Measurements from ENCODE around the gene CLVS2.

The CLVS2 gene

DNA sequence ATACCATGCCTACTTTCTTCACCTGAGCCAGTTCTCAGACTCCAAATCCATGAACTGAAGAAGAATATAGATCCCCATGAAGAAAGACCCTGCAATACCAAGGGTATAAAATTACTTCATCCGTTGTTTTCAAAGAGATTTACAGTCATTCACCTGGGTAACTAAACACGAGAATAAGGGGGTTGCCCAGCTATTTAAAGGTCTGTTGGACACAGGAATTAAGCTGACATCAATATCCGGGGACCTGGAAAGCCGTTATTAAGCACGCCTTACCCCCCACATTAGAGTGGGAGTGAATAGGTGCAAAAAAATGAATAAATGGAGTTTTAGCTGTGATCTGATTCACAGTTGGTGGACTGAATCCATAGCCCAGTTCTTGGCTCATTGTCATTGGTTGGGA, 28.9 kb downstream of the CLVS2 start:
- H3K27me3 ChIP-seq (ENCODE audit: control insufficient read depth in 3 of 3, insufficient read depth in 3 of 3, low read depth in 1 of 3, low read length in 3 of 3) = no peaks in the 10 kb centered on the region
- H3K4ac ChIP-seq (ENCODE audit: low read length) = no peak overlapping the region
- no peaks in the 10 kb centered on the region for H3K4me1 ChIP-seq (ENCODE audit: control insufficient read depth in 2 of 2, insufficient read depth in 1 of 2, low read depth in 1 of 2, low read length in 2 of 2)
- H2AK5ac ChIP-seq (ENCODE audit: low read depth, low read length) = no peak overlapping the region
- H4K8ac ChIP-seq (ENCODE audit: low read depth, low read length) = no peak overlapping the region
- no peak overlapping the region for H3K14ac ChIP-seq (ENCODE audit: low read length)
- WGBS, 2 donors (ENCODE audit: extremely low coverage in 2 of 2, insufficient read length in 2 of 2, insufficient replicate concordance in 1 of 2) = no CpG with 5 or more reads among the region's 5 CpGs
- no peak overlapping the region for H3K4me2 ChIP-seq (ENCODE audit: insufficient read depth, low read length, poor library complexity, severe bottlenecking)
- no peak overlapping the region for H3K27ac ChIP-seq (replicated peaks; ENCODE audit: low read length)
- no peak overlapping the region for H4K91ac ChIP-seq (ENCODE audit: low read depth, low read length, poor library complexity)
- no peak overlapping the region for H2BK15ac ChIP-seq (ENCODE audit: low read length)
- no peaks in the 10 kb centered on the region for H3K9me3 ChIP-seq (replicated peaks in 1 of 2; ENCODE audit: control insufficient read depth in 2 of 2, insufficient read depth in 1 of 2, low read depth in 1 of 2, low read length in 2 of 2)
- no peak overlapping the region for H2BK5ac ChIP-seq (ENCODE audit: low read length)
- no peak for DNase-seq (ENCODE audit: low spot score)
- no peak overlapping the region for H3K23ac ChIP-seq (ENCODE audit: low read depth, low read length, poor library complexity)
- H2BK12ac ChIP-seq (ENCODE audit: low read length) = no peak overlapping the region
- no peak overlapping the region for H3K18ac ChIP-seq (ENCODE audit: low read length)
- no peak overlapping the region for H3K4me3 ChIP-seq (ENCODE audit: low read length in 2 of 2)
- H2AFZ ChIP-seq (ENCODE audit: low read length) = no peak overlapping the region
- H3K79me1 ChIP-seq (ENCODE audit: low read depth, low read length) = no peaks in the 10 kb centered on the region
- no peak overlapping the region for H2BK120ac ChIP-seq (ENCODE audit: low read depth, low read length)
- H3K9ac ChIP-seq (ENCODE audit: low read depth, low read length, poor library complexity) = no peak overlapping the region
- H3K36me3 ChIP-seq (replicated peaks in 1 of 2; ENCODE audit: control insufficient read depth in 2 of 2, insufficient read depth in 2 of 2, low read length in 2 of 2) = no peaks in the 10 kb centered on the region

DNA sequence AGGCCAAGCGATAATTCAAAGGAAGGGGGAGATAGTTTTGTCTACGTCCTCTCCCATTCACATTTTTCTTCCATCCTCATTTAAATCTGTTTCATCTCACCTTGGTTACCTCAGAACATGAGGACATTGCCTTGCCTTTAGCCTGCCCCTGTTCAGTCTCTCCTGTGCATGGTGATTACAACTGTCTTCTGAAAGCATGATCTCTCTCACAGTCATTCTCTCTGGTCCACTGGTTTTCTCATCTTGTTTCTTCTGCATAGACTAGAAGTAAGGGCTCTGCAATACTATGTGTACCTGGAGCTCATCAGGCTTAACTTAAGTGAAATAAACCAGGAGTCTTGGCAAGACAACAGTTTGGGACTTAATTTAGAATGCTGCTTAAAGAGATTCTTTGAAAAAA, 31.4 kb downstream of the CLVS2 start:
- H3K4ac ChIP-seq (ENCODE audit: low read length) = no peak overlapping the region
- no peak for DNase-seq (ENCODE audit: low spot score)
- no peak overlapping the region for H4K8ac ChIP-seq (ENCODE audit: low read depth, low read length)
- H3K79me1 ChIP-seq (ENCODE audit: low read depth, low read length) = no peaks in the 10 kb centered on the region
- no CpG with 5 or more reads among the region's 2 CpGs for WGBS, 2 donors (ENCODE audit: extremely low coverage in 2 of 2, insufficient read length in 2 of 2, insufficient replicate concordance in 1 of 2)
- no peaks in the 10 kb centered on the region for H3K36me3 ChIP-seq (replicated peaks in 1 of 2; ENCODE audit: control insufficient read depth in 2 of 2, insufficient read depth in 2 of 2, low read length in 2 of 2)
- no peaks in the 10 kb centered on the region for H3K9me3 ChIP-seq (replicated peaks in 1 of 2; ENCODE audit: control insufficient read depth in 2 of 2, insufficient read depth in 1 of 2, low read depth in 1 of 2, low read length in 2 of 2)
- H2BK15ac ChIP-seq (ENCODE audit: low read length) = no peak overlapping the region
- H2BK5ac ChIP-seq (ENCODE audit: low read length) = no peak overlapping the region
- H3K4me3 ChIP-seq (ENCODE audit: low read length in 2 of 2) = no peak overlapping the region
- H3K23ac ChIP-seq (ENCODE audit: low read depth, low read length, poor library complexity) = no peak overlapping the region
- H3K18ac ChIP-seq (ENCODE audit: low read length) = no peak overlapping the region
- no peak overlapping the region for H2BK12ac ChIP-seq (ENCODE audit: low read length)
- no peaks in the 10 kb centered on the region for H3K4me1 ChIP-seq (ENCODE audit: control insufficient read depth in 2 of 2, insufficient read depth in 1 of 2, low read depth in 1 of 2, low read length in 2 of 2)
- H2AFZ ChIP-seq (ENCODE audit: low read length) = no peak overlapping the region
- H3K27me3 ChIP-seq (ENCODE audit: control insufficient read depth in 3 of 3, insufficient read depth in 3 of 3, low read depth in 1 of 3, low read length in 3 of 3) = no peaks in the 10 kb centered on the region
- no peak overlapping the region for H3K14ac ChIP-seq (ENCODE audit: low read length)
- no peak overlapping the region for H3K4me2 ChIP-seq (ENCODE audit: insufficient read depth, low read length, poor library complexity, severe bottlenecking)
- H2BK120ac ChIP-seq (ENCODE audit: low read depth, low read length) = no peak overlapping the region
- no peak overlapping the region for H3K9ac ChIP-seq (ENCODE audit: low read depth, low read length, poor library complexity)
- no peak overlapping the region for H4K91ac ChIP-seq (ENCODE audit: low read depth, low read length, poor library complexity)
- H3K27ac ChIP-seq (replicated peaks; ENCODE audit: low read length) = no peak overlapping the region
- no peak overlapping the region for H2AK5ac ChIP-seq (ENCODE audit: low read depth, low read length)

DNA sequence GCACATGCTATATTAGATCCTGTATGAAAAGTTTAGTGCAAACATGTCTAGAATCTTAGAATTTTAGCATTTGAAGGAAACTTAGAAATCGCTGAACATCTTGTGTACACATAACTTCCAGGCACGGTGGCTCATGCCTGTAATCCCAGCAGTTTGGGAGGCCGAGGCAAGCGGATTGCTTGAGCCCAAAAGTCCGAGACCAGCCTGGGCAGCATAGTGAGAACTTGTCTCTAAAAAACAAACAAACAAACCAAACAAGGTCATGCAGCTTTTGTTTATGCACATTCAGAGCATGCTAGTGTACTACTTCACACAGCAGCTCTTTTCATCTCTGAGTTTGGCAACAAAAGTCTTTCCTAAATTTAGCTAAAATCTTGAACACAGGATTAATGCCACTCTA, 32.2 kb downstream of the CLVS2 start:
- WGBS, 2 donors (ENCODE audit: extremely low coverage in 2 of 2, insufficient read length in 2 of 2, insufficient replicate concordance in 1 of 2) = no CpG with 5 or more reads among the region's 5 CpGs
- Histone ChIP-seq H4K91ac (ENCODE audit: low read depth, low read length, poor library complexity) (no peak overlapping the region), H3K9me3 (replicated peaks in 1 of 2; ENCODE audit: control insufficient read depth in 2 of 2, insufficient read depth in 1 of 2, low read depth in 1 of 2, low read length in 2 of 2) (no peaks in the 10 kb centered on the region), H3K4ac (ENCODE audit: low read length) (no peak overlapping the region), H2BK5ac (ENCODE audit: low read length) (no peak overlapping the region), H3K18ac (ENCODE audit: low read length) (no peak overlapping the region), H3K14ac (ENCODE audit: low read length) (no peak overlapping the region), H2BK15ac (ENCODE audit: low read length) (no peak overlapping the region), H2BK12ac (ENCODE audit: low read length) (no peak overlapping the region), H3K27ac (replicated peaks; ENCODE audit: low read length) (no peak overlapping the region), H2AFZ (ENCODE audit: low read length) (no peak overlapping the region), H3K4me2 (ENCODE audit: insufficient read depth, low read length, poor library complexity, severe bottlenecking) (no peak overlapping the region), H4K8ac (ENCODE audit: low read depth, low read length) (no peak overlapping the region), H3K4me3 (ENCODE audit: low read length in 2 of 2) (no peak overlapping the region), H3K79me1 (ENCODE audit: low read depth, low read length) (no peaks in the 10 kb centered on the region), H3K36me3 (replicated peaks in 1 of 2; ENCODE audit: control insufficient read depth in 2 of 2, insufficient read depth in 2 of 2, low read length in 2 of 2) (no peaks in the 10 kb centered on the region), H3K23ac (ENCODE audit: low read depth, low read length, poor library complexity) (no peak overlapping the region), H2BK120ac (ENCODE audit: low read depth, low read length) (no peak overlapping the region), H3K4me1 (ENCODE audit: control insufficient read depth in 2 of 2, insufficient read depth in 1 of 2, low read depth in 1 of 2, low read length in 2 of 2) (no peaks in the 10 kb centered on the region), H3K27me3 (ENCODE audit: control insufficient read depth in 3 of 3, insufficient read depth in 3 of 3, low read depth in 1 of 3, low read length in 3 of 3) (no peaks in the 10 kb centered on the region), H2AK5ac (ENCODE audit: low read depth, low read length) (no peak overlapping the region), H3K9ac (ENCODE audit: low read depth, low read length, poor library complexity) (no peak overlapping the region)
- DNase-seq (ENCODE audit: low spot score) = no peak

DNA sequence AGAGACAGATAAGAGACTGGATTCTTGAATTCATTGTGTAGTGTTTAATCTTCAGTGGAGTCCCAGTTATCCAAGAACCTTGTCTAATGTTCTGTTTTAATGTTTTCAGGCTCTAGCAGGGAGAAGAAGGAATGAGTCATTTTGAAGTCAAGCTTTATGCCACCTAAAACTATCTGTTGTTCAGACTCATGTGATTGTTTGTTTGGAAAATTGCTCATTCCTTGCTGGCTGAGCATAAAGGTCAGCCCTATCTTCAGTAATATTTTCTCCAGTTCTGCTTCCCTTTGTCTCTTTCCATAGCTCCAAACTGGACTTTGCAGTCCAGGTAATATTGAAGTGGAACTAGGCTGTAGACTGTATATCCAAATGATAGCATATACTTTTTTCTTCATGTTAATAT, 34.2 kb downstream of the CLVS2 start:
- no peak overlapping the region for H3K27ac ChIP-seq (replicated peaks; ENCODE audit: low read length)

More for the DNA sequence above, 34.2 kb downstream of the CLVS2 start:
- Histone ChIP-seq H3K4ac (ENCODE audit: low read length) (no peak overlapping the region), H3K18ac (ENCODE audit: low read length) (no peak overlapping the region), H3K9ac (ENCODE audit: low read depth, low read length, poor library complexity) (no peak overlapping the region), H3K27me3 (ENCODE audit: control insufficient read depth in 3 of 3, insufficient read depth in 3 of 3, low read depth in 1 of 3, low read length in 3 of 3) (no peaks in the 10 kb centered on the region), H2BK15ac (ENCODE audit: low read length) (no peak overlapping the region), H2AFZ (ENCODE audit: low read length) (no peak overlapping the region), H3K36me3 (replicated peaks in 1 of 2; ENCODE audit: control insufficient read depth in 2 of 2, insufficient read depth in 2 of 2, low read length in 2 of 2) (no peaks in the 10 kb centered on the region), H2BK120ac (ENCODE audit: low read depth, low read length) (no peak overlapping the region), H3K23ac (ENCODE audit: low read depth, low read length, poor library complexity) (no peak overlapping the region), H3K4me1 (ENCODE audit: control insufficient read depth in 2 of 2, insufficient read depth in 1 of 2, low read depth in 1 of 2, low read length in 2 of 2) (no peaks in the 10 kb centered on the region), H3K79me1 (ENCODE audit: low read depth, low read length) (no peaks in the 10 kb centered on the region), H3K4me3 (ENCODE audit: low read length in 2 of 2) (no peak overlapping the region), H3K14ac (ENCODE audit: low read length) (no peak overlapping the region), H4K91ac (ENCODE audit: low read depth, low read length, poor library complexity) (no peak overlapping the region), H4K8ac (ENCODE audit: low read depth, low read length) (no peak overlapping the region), H3K9me3 (replicated peaks in 1 of 2; ENCODE audit: control insufficient read depth in 2 of 2, insufficient read depth in 1 of 2, low read depth in 1 of 2, low read length in 2 of 2) (no peaks in the 10 kb centered on the region), H2BK12ac (ENCODE audit: low read length) (no peak overlapping the region), H3K4me2 (ENCODE audit: insufficient read depth, low read length, poor library complexity, severe bottlenecking) (no peak overlapping the region), H2BK5ac (ENCODE audit: low read length) (no peak overlapping the region), H2AK5ac (ENCODE audit: low read depth, low read length) (no peak overlapping the region)
- DNase-seq (ENCODE audit: low spot score) = no peak

Data from neuronal stem cell (in vitro differentiated cells).